ENCODE data around the gene SRR. TPM values are rescaled to one million over a fixed set of nuclear protein-coding genes. Genes with fewer than 3 reads are reported as not detected.

Gene SRR
- total RNA-seq, 2 donors from 2014 or later, result 7.4 to 10.9 TPM

DNA sequence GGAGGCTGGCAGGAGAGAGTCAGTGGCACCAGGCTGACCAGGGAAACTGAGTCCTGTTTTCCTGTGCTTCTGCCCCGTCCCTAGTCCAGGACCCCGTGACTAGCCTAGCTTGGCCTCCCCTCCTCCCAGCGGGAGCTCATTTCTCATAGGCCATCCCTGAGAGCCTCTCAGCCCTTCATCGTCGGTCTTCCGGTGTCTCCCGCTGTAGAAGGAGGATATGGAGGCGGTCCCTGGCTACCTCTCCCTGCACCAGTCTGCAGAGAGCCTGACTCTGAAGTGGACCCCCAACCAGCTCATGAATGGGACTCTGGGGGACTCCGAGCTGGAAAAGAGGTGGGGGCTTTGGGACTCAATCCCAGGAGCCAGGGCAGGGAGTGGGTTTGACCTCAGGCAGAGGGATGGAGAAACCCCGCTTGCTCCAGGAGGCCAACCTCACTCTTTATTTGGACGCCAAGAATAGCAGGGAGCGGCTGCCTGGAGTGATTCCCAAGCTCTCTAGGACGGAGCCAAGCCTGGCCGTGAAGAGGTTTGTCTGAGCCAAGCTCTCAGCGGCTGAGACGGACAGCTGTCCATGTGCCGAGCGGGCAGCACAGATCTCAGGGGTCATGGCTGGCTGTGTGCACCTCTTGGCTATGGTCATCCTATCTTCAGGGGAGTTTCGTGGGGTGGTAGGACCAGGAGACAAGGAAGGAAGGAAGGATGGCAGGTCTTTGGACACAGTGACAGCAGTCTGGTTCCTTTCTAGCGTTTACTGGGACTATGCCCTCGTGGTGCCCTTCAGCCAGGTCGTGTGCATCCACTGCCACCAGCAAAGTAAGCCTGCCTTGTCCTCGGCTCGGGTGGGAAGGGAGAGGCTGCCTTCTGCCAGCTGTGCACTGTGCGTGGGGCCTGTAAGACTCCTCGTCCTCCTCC is 60.4 kb downstream of the SRR start:
- intact Hi-C loops (cut with DNase I), result no loop called here
- DNase-seq (ENCODE audit: low spot score), result peak; percentile 83

DNA sequence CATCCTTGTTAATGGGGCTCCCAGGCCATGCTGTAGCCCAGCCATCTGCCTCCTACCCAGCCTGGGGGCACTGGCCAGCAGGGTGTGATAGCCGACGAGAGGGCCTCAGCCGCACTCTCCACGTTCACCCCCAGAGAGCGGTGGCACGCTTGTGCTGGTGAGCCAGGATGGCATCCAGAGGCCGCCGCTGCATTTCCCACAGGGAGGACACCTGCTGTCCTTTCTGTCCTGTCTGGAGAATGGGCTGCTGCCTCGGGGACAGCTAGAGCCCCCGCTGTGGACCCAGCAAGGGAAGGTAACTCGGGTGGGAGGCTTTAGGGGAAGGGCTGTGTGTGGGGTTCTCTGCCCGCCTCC is 61.0 kb downstream of the SRR start:
- DNase-seq (ENCODE audit: low spot score), result peak; percentile 77
- intact Hi-C loops (cut with DNase I), result no loop called here

- intact Hi-C loops (cut with DNase I), result no loop called here
- peak; percentile 77 for DNase-seq (ENCODE audit: low spot score)
Measured at GRCh38 chr17:2365132-2365531, 61.4 kb downstream of the SRR start.

DNA sequence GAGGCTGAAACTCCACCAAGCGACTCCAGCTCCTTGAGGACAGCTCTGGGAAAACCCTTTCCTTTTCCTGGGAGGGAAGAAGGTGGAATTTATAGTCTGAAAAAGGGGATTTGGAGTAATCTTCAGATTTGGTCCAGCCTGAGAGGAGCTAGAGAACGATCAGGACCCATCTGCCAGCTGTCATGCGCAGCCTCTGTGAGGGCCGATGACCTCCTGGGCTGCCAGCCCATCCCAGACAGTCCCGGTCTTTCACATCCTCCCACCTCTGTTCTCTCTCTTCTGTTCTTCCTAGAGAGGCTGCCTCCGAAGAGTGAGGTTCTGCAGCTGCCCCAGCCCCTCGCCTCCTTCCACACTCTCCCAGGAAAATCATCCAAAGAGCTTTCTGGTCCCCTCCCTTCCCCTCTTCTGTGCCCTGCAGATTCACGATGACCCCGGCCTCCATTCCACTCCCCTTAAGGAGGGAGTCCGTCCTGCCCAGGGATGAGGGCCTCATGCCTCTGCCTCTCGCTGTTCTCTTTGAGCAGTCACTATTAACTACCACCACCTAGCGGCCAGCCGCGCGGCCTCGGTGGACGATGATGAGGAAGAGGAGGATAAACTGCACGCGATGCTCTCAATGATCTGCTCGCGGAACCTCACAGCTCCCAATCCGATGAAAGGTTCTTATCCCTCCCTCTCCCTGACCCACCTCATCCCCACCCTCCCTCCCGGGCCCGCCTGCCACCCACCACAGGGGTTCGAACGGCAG is 63.2 kb downstream of the SRR start:
- intact Hi-C loops (cut with DNase I), result no loop called here

GRCh38 chr17:2368359-2368758 is 64.6 kb downstream of the SRR start:
- intact Hi-C loops (cut with DNase I), result no loop called here
- no peak for DNase-seq (ENCODE audit: low spot score)

More for the DNA sequence above, 63.2 kb downstream of the SRR start:
- DNase-seq (ENCODE audit: low spot score), result no peak

DNA sequence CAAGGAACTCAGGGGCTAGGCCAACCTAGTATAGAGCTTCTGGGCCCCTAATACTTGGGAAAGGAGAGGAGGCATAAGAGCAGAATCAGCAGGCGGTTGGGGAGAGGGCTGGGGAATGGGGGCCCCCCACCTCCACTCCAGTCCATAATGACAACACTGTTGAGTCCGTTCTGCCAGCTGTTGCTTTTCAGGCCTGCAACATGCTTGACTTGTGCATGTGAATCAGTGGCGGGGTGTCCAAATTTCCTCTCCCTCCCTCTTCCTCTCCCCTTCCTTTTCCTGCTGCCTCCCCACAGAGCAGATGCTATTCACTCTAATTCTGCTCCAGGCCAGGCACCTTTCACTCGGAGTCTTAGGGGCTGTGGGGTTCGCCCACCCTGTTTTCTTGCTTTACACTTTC is 65.3 kb downstream of the SRR start:
- intact Hi-C loops (cut with DNase I), result no loop called here
- DNase-seq (ENCODE audit: low spot score), result no peak

GRCh38 chr17:2369551-2370210 is 65.9 kb downstream of the SRR start:
- DNase-seq (ENCODE audit: low spot score), result no peak
- intact Hi-C loops (cut with DNase I), result no loop called here

- no peak for DNase-seq (ENCODE audit: low spot score)
- intact Hi-C loops (cut with DNase I), result no loop called here
Measured at GRCh38 chr17:2370211-2370589, 66.5 kb downstream of the SRR start.

- intact Hi-C loops (cut with DNase I), result no loop called here
- DNase-seq (ENCODE audit: low spot score), result no peak
Measured at GRCh38 chr17:2371183-2372130, 67.7 kb downstream of the SRR start.

- intact Hi-C loops (cut with DNase I), result no loop called here
- no peak for DNase-seq (ENCODE audit: low spot score)
Measured at GRCh38 chr17:2372180-2372579, 68.4 kb downstream of the SRR start.

- DNase-seq (ENCODE audit: low spot score), result no peak
- intact Hi-C loops (cut with DNase I), result no loop called here
Measured at GRCh38 chr17:2372681-2373080, 68.9 kb downstream of the SRR start.

DNA sequence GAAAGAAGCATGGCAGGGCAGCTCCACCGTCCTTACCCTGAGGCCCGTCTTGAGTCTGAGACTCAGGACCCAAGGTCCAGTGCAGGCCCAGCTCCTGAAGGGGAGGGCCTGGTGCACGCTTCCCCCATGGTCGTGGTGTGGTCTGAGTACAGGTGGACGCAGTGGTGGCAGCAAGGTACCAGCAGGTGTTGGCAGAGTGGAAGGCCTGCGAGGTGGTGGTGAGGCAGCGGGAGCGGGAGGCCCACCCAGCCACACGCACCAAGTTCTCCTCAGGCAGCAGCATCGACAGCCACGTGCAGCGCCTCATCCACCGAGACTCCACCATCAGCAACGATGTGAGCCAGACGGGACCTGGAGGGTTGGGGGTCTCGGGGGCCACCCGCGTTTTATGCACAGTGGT is 69.4 kb downstream of the SRR start:
- intact Hi-C loops (cut with DNase I), result no loop called here
- DNase-seq (ENCODE audit: low spot score), result no peak

Other genes starting within 250 kb of the SRR start
- 10 to 100 TPM; 41.3 to 64.2 TPM for gene HIC1, start 248.8 kb upstream of the SRR start, total RNA-seq
- 10 to 100 TPM; 36.2 to 43.8 TPM for gene SMG6, start 165 bp upstream of the SRR start, total RNA-seq
- 10 to 100 TPM; 20.8 to 24.0 TPM for gene TSR1, start 32.5 kb downstream of the SRR start, total RNA-seq
- gene SGSM2, start 33.6 kb downstream of the SRR start, total RNA-seq, result 10 to 100 TPM; 38.7 to 42.9 TPM
- 10 to 100 TPM; 26.0 to 27.2 TPM for gene MNT, start 97.1 kb downstream of the SRR start, total RNA-seq
- 10 to 100 TPM; 27.6 to 29.4 TPM for gene METTL16, start 207.9 kb downstream of the SRR start, total RNA-seq